MM.1S (cell line): ENCODE results near the gene NDUFB8.

Experiments used
- DNase-seq: peaks from one replicate; pipeline ENCODE4 v3.0.0-alpha.2; 2015
- H2AFZ ChIP-seq: fragments of 300-600 bp; sonication (generic); 2 replicates; pipeline ENCODE4 v1.6.0; 2016; ENCODE audit warnings: antibody characterized with exemption, low read length
- H3F3A ChIP-seq: fragments of 300-600 bp; sonication (generic); 2 replicates; pipeline ENCODE4 v1.6.1; 2016; ENCODE audit warnings: mild to moderate bottlenecking, antibody characterized with exemption, low read length, moderate library complexity, mixed read lengths; ENCODE audit not compliant: insufficient read depth
- H3K27ac ChIP-seq: fragments of 300-600 bp; sonication (generic); 2 replicates; pipeline ENCODE4 v1.5.1; 2016; ENCODE audit warnings: mild to moderate bottlenecking, low read length
- H3K27me3 ChIP-seq: fragments of 300-600 bp; sonication (generic); replicated peaks from 2 replicates; pipeline ENCODE4 v1.6.0; 2016; ENCODE audit warnings: low read length; ENCODE audit not compliant: insufficient read depth
- H3K36me3 ChIP-seq: fragments of 300-600 bp; sonication (generic); replicated peaks from 2 replicates; pipeline ENCODE4 v1.6.1; 2016; ENCODE audit warnings: mild to moderate bottlenecking, low read length, mixed read lengths; ENCODE audit not compliant: insufficient read depth
- H3K4me1 ChIP-seq: fragments of 300-600 bp; sonication (generic); 2 replicates; pipeline ENCODE4 v1.6.1; 2016; ENCODE audit warnings: low read length, mixed read lengths
- H3K4me2 ChIP-seq: fragments of 300-600 bp; sonication (generic); 2 replicates; pipeline ENCODE4 v1.6.0; 2016; ENCODE audit warnings: low read depth, low read length
- H3K4me3 ChIP-seq: fragments of 300-600 bp; sonication (generic); 2 replicates; pipeline ENCODE4 v1.5.1; 2016; ENCODE audit warnings: low read length, mixed read lengths
- H3K79me2 ChIP-seq: fragments of 300-600 bp; sonication (generic); 2 replicates; pipeline ENCODE4 v1.6.1; 2016; ENCODE audit warnings: mixed run types, low read length, mixed read lengths
- H3K9ac ChIP-seq: fragments of 300-600 bp; sonication (generic); 2 replicates; pipeline ENCODE4 v1.6.1; 2016; ENCODE audit warnings: low read length, mixed read lengths
- H3K9me2 ChIP-seq: fragments of 300-600 bp; sonication (generic); replicated peaks from 2 replicates; pipeline ENCODE4 v1.6.1; 2016; ENCODE audit warnings: mild to moderate bottlenecking, low read length, mixed read lengths; ENCODE audit not compliant: insufficient read depth
- H3K9me3 ChIP-seq: fragments of 300-600 bp; sonication (generic); replicated peaks from 2 replicates; pipeline ENCODE4 v1.6.1; 2016; ENCODE audit warnings: mild to moderate bottlenecking, low read length, mixed read lengths; ENCODE audit not compliant: insufficient read depth
- H4K20me1 ChIP-seq: fragments of 300-600 bp; sonication (generic); 2 replicates; pipeline ENCODE4 v1.6.1; 2016; ENCODE audit warnings: mild to moderate bottlenecking, low read length, moderate library complexity, mixed read lengths; ENCODE audit not compliant: insufficient read depth
- CTCF ChIP-seq: fragments of 300-600 bp; sonication (generic); IDR thresholded peaks from 2 replicates; pipeline ENCODE4 v1.5.1; 2016; ENCODE audit warnings: antibody characterized with exemption, low read length, mixed read lengths
- EZH2 ChIP-seq: fragments of 300-600 bp; sonication (generic); optimal IDR thresholded peaks from 2 replicates; pipeline ENCODE3; 2017; ENCODE audit warnings: low read depth, mild to moderate bottlenecking, antibody characterized with exemption, low read length, mixed read lengths
- EZH2phosphoT487 ChIP-seq: fragments of 300-600 bp; sonication (generic); IDR thresholded peaks from 2 replicates; pipeline ENCODE4 v1.6.1; 2018; ENCODE audit warnings: antibody characterized with exemption, low read length

Gene NDUFB8

GRCh38 chr10:100481462-100482081, 48.1 kb downstream of the NDUFB8 start:
- peaks cover 11% of the 10 kb centered on the region; the same call in 1 of the 2 replicates for H3F3A ChIP-seq
- H3K27me3 ChIP-seq, result peaks cover 11% of the 10 kb centered on the region
- H3K36me3 ChIP-seq, result no peaks in the 10 kb centered on the region
- no peaks in the 10 kb centered on the region for H3K79me2 ChIP-seq
- H3K9me3 ChIP-seq, result no peaks in the 10 kb centered on the region
- no peaks in the 10 kb centered on the region for H3K9me2 ChIP-seq
- no peak for TF ChIP-seq EZH2
- TF ChIP-seq CTCF, result peak; percentile 21; the same call in 1 of the 2 replicates
- no peak for TF ChIP-seq EZH2phosphoT487
- peak; percentile 88 for DNase-seq
- no peaks in the 10 kb centered on the region for H3K4me1 ChIP-seq
- no peak overlapping the region for H3K27ac ChIP-seq
- peak overlapping the region; percentile 99 for H3K4me2 ChIP-seq
- peak overlapping the region; percentile 71 for H3K4me3 ChIP-seq
- peak overlapping the region; percentile 45; the same call in 1 of the 2 replicates for H3K9ac ChIP-seq
- H2AFZ ChIP-seq, result peak overlapping the region; percentile 79
- no peaks in the 10 kb centered on the region for H4K20me1 ChIP-seq

GRCh38 chr10:100480002-100480401, 49.7 kb downstream of the NDUFB8 start:
- H3K27me3 ChIP-seq, result peaks cover 11% of the 10 kb centered on the region
- H4K20me1 ChIP-seq, result no peaks in the 10 kb centered on the region
- H3K4me3 ChIP-seq, result no peak overlapping the region
- no peak overlapping the region for H3K9ac ChIP-seq
- no peak for DNase-seq
- no peak overlapping the region for H3K4me2 ChIP-seq
- H2AFZ ChIP-seq, result no peak overlapping the region
- TF ChIP-seq EZH2 (no peak), EZH2phosphoT487 (no peak), CTCF (no peak)
- H3F3A ChIP-seq, result peaks cover 11% of the 10 kb centered on the region; the same call in 1 of the 2 replicates
- H3K79me2 ChIP-seq, result no peaks in the 10 kb centered on the region
- H3K27ac ChIP-seq, result no peak overlapping the region
- no peaks in the 10 kb centered on the region for H3K4me1 ChIP-seq
- no peaks in the 10 kb centered on the region for H3K9me3 ChIP-seq
- no peaks in the 10 kb centered on the region for H3K36me3 ChIP-seq
- no peaks in the 10 kb centered on the region for H3K9me2 ChIP-seq

- H3K9me2 ChIP-seq, result no peaks in the 10 kb centered on the region
- H3K27me3 ChIP-seq, result peaks cover 11% of the 10 kb centered on the region
- H3K4me1 ChIP-seq, result no peaks in the 10 kb centered on the region
- H3F3A ChIP-seq, result peaks cover 11% of the 10 kb centered on the region; the same call in 1 of the 2 replicates
- H3K4me3 ChIP-seq, result no peak overlapping the region
- no peaks in the 10 kb centered on the region for H3K9me3 ChIP-seq
- H4K20me1 ChIP-seq, result no peaks in the 10 kb centered on the region
- no peak overlapping the region for H2AFZ ChIP-seq
- no peak overlapping the region for H3K27ac ChIP-seq
- DNase-seq, result no peak
- no peaks in the 10 kb centered on the region for H3K79me2 ChIP-seq
- H3K9ac ChIP-seq, result no peak overlapping the region
- H3K4me2 ChIP-seq, result no peak overlapping the region
- H3K36me3 ChIP-seq, result no peaks in the 10 kb centered on the region
- TF ChIP-seq EZH2 (no peak), CTCF (no peak), EZH2phosphoT487 (no peak)
Observed at GRCh38 chr10:100479037-100479436, 50.6 kb downstream of the NDUFB8 start.
